HepG2 (cell line): ENCODE results near the gene PTPRD.

Experiments used
- CEBPB ChIP-seq: IDR thresholded peaks from 2 replicates; pipeline ENCODE4 v1.6.1; 2011; ENCODE audit warnings: low read depth, low read length, improper control_type of control experiment, borderline replicate concordance
- CREB1 ChIP-seq, 2 experiments: fragments of 450-650 bp in 1 of 2; IDR thresholded peaks; 2 replicates each; pipeline ENCODE4 v1.6.1; 2016 to 2017; ENCODE audit warnings: control low read depth in 1 of 2, mild to moderate bottlenecking in 1 of 2, missing compliant biosample characterization in 1 of 2, missing genetic modification characterization in 1 of 2
- CTCF ChIP-seq: sonication (generic); formaldehyde crosslinking; IDR thresholded peaks from 2 replicates; pipeline ENCODE4 v1.5.0; 2020; ENCODE audit warnings: mild to moderate bottlenecking, missing genetic modification reagents, moderate library complexity
- FOXK2 ChIP-seq: fragments of 450-650 bp; IDR thresholded peaks from 2 replicates; pipeline ENCODE4 v1.6.1; 2016
- MAFG ChIP-seq: sonication (generic); formaldehyde crosslinking; IDR thresholded peaks from 2 replicates; pipeline ENCODE4 v1.5.1; 2020; ENCODE audit warnings: mild to moderate bottlenecking, missing genetic modification reagents
- MED8 ChIP-seq: sonication (generic); formaldehyde crosslinking; IDR thresholded peaks from 2 replicates; pipeline ENCODE4 v1.8.1; 2023; ENCODE audit warnings: mild to moderate bottlenecking, missing genetic modification reagents; ENCODE audit not compliant: insufficient replicate concordance
- POLR2AphosphoS5 ChIP-seq: IDR thresholded peaks from 2 replicates; pipeline ENCODE4 v1.6.1; 2012; ENCODE audit warnings: low read depth, low read length
- ZBTB20 ChIP-seq: sonication (generic); formaldehyde crosslinking; IDR thresholded peaks from 2 replicates; pipeline ENCODE4 v1.8.1; 2023; ENCODE audit warnings: missing genetic modification reagents, low read depth, mild to moderate bottlenecking, borderline replicate concordance
- ZNF558 ChIP-seq: sonication (generic); formaldehyde crosslinking; IDR thresholded peaks from 2 replicates; pipeline ENCODE4 v1.9.0; 2022; ENCODE audit warnings: mild to moderate bottlenecking, missing genetic modification reagents, borderline replicate concordance

- TF ChIP-seq CEBPB (no peak), FOXK2 (no peak), MAFG (no peak), POLR2AphosphoS5 (no peak), CTCF (CRISPR knock-in tag) (no peak), MED8 (CRISPR knock-in tag) (no peak), CREB1 (IDR thresholded peaks at IDR 0.05) (no peak), CREB1 (CRISPR knock-in tag; IDR thresholded peaks at IDR 0.05) (no peak), ZBTB20 (CRISPR knock-in tag) (no peak), ZNF558 (no peak)
Observed at GRCh38 chr9:8576741-8577140, 2036.1 kb downstream of the PTPRD start.
